Mesothelial cell of epicardium (in vitro differentiated cells): ENCODE results near the gene IL13. TPM values are rescaled to one million over a fixed set of nuclear protein-coding genes. Genes with fewer than 3 reads are reported as not detected.

Source experiments
- DNase-seq, 2 experiments: peaks; one replicate each; pipeline ENCODE4 v3.0.0; 2021; ENCODE audit warnings: low spot score in 2 of 2; ENCODE audit not compliant: unreplicated experiment in 2 of 2
- H3K27ac Mint-ChIP-seq: 2 replicates; pipeline ENCODE4 v1.8.0; 2021; ENCODE audit warnings: mixed read lengths
- H3K27me3 Mint-ChIP-seq: 2 replicates; pipeline ENCODE4 v1.8.0; 2021; ENCODE audit warnings: low read depth, mixed read lengths
- H3K36me3 Mint-ChIP-seq: 2 replicates; pipeline ENCODE4 v1.8.0; 2021; ENCODE audit warnings: mixed read lengths
- H3K4me1 Mint-ChIP-seq: 2 replicates; pipeline ENCODE4 v1.8.0; 2021; ENCODE audit warnings: mixed read lengths
- H3K4me3 Mint-ChIP-seq: 2 replicates; pipeline ENCODE4 v1.8.0; 2021; ENCODE audit warnings: mild to moderate bottlenecking, moderate library complexity, mixed read lengths
- H3K9me3 Mint-ChIP-seq: 2 replicates; pipeline ENCODE4 v1.8.0; 2021; ENCODE audit warnings: mixed read lengths
- CTCF ChIP-seq: fragments of 200-600 bp; sonication (generic); IDR thresholded peaks from one replicate; pipeline ENCODE4 v1.5.0; 2021; ENCODE audit warnings: antibody characterized with exemption; ENCODE audit not compliant: unreplicated experiment
- total RNA-seq: library from RNA; stranded (reverse); gene quantifications from 3 replicates; pipeline ENCODE4 v1.2.1, GENCODE V29; 2021

The IL13 gene
- total RNA-seq, result 0.33 to 0.78 TPM (median 0.50 TPM) in 3 replicates

- Mint-ChIP-seq H3K27ac (no peak within 1 kb of the TSS), H3K36me3 (no peaks in the 10 kb centered on the region), H3K9me3 (no peaks in the 10 kb centered on the region), H3K4me3 (peak within 1 kb of the TSS; percentile 17), H3K27me3 (peaks cover 50% of the 10 kb centered on the region), H3K4me1 (peaks cover 20% of the 10 kb centered on the region)
- no peak for TF ChIP-seq CTCF
- no peak for DNase-seq
Observed at GRCh38 chr5:132657676-132658380, at the start of gene IL13. Gene IL13, plus strand, starts transcription at chr5:132658173. Its CDS starts 14 bp downstream, at chr5:132658187.

GRCh38 chr5:132611965-132612364 is 46.0 kb upstream of the IL13 start:
- Mint-ChIP-seq H3K27me3 (no peaks in the 10 kb centered on the region), H3K4me1 (no peaks in the 10 kb centered on the region), H3K27ac (no peak overlapping the region), H3K4me3 (no peak overlapping the region), H3K9me3 (peaks cover 11% of the 10 kb centered on the region), H3K36me3 (peaks cover 36% of the 10 kb centered on the region)
- DNase-seq, result no peak
- no peak for TF ChIP-seq CTCF

- peaks cover 39% of the 10 kb centered on the region for H3K36me3 Mint-ChIP-seq
- no peaks in the 10 kb centered on the region for H3K4me1 Mint-ChIP-seq
- no peak for TF ChIP-seq CTCF
- no peak overlapping the region for H3K4me3 Mint-ChIP-seq
- H3K9me3 Mint-ChIP-seq, result peaks cover 11% of the 10 kb centered on the region
- H3K27ac Mint-ChIP-seq, result no peak overlapping the region
- H3K27me3 Mint-ChIP-seq, result no peaks in the 10 kb centered on the region
- DNase-seq, result no peak
Observed at GRCh38 chr5:132612846-132613245, 45.1 kb upstream of the IL13 start.

- DNase-seq, result no peak
- H3K9me3 Mint-ChIP-seq, result peaks cover 15% of the 10 kb centered on the region
- H3K4me3 Mint-ChIP-seq, result no peak overlapping the region
- no peaks in the 10 kb centered on the region for H3K4me1 Mint-ChIP-seq
- H3K27me3 Mint-ChIP-seq, result no peaks in the 10 kb centered on the region
- H3K36me3 Mint-ChIP-seq, result peaks cover 56% of the 10 kb centered on the region
- H3K27ac Mint-ChIP-seq, result no peak overlapping the region
- no peak for TF ChIP-seq CTCF
Observed at GRCh38 chr5:132621699-132622098, 36.3 kb upstream of the IL13 start.

- no peak overlapping the region for H3K27ac Mint-ChIP-seq
- no peaks in the 10 kb centered on the region for H3K27me3 Mint-ChIP-seq
- peaks cover 56% of the 10 kb centered on the region for H3K36me3 Mint-ChIP-seq
- TF ChIP-seq CTCF, result no peak
- no peak for DNase-seq
- H3K4me3 Mint-ChIP-seq, result no peak overlapping the region
- peaks cover 15% of the 10 kb centered on the region for H3K9me3 Mint-ChIP-seq
- no peaks in the 10 kb centered on the region for H3K4me1 Mint-ChIP-seq
Observed at GRCh38 chr5:132622608-132623007, 35.4 kb upstream of the IL13 start.

GRCh38 chr5:132627470-132627869 is 30.5 kb upstream of the IL13 start:
- Mint-ChIP-seq H3K9me3 (no peaks in the 10 kb centered on the region), H3K27me3 (no peaks in the 10 kb centered on the region), H3K4me3 (no peak overlapping the region), H3K27ac (no peak overlapping the region), H3K36me3 (peaks cover 44% of the 10 kb centered on the region), H3K4me1 (no peaks in the 10 kb centered on the region)
- DNase-seq, result no peak
- no peak for TF ChIP-seq CTCF
